GM21390 (cell line): Measurements from ENCODE around the gene MYH14.

Source experiments
- ATAC-seq: cut with Tn5 transposase; IDR thresholded peaks from one replicate; pipeline ENCODE4 v1.9.1; 2021; ENCODE audit not compliant: unreplicated experiment

The MYH14 gene

DNA sequence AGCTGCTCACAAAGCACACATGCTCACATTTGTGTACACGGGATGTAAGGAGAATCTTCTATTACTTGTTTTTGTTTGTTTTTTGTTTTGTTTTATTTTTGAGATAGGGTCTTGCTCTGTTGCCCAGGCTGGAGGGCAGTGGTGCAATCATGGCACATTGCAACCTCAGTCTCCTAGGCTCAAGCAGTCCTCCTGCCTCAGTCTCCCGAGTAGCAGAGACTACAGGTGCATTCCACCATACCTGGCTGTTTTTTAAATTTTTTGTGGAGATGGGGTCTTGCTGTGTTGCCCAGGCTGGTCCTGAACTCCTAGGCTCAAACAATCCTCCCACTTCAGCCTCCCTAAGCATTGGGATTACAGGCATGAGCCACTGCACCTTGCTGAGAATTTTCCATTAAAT is 83.9 kb downstream of the MYH14 start:
- ATAC-seq, result no peak

DNA sequence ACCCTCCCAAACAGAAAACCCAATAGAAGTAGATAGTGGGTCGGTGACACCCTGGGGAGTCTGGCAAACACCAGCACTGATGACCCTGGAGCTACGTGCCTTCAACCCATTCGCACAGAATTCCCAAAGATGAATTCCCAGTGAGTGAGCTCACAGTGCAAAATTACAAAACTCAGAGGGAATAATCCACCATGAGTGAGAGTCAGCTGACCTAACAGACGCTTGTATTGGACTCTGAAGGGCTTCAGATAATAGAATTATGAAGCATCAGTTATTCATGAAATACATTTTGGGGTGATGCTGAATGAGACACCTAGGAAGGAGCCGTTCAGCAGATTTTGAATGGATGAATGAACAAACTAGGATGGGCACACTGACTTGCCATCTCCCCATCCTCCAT is 85.5 kb downstream of the MYH14 start:
- ATAC-seq, result no peak

DNA sequence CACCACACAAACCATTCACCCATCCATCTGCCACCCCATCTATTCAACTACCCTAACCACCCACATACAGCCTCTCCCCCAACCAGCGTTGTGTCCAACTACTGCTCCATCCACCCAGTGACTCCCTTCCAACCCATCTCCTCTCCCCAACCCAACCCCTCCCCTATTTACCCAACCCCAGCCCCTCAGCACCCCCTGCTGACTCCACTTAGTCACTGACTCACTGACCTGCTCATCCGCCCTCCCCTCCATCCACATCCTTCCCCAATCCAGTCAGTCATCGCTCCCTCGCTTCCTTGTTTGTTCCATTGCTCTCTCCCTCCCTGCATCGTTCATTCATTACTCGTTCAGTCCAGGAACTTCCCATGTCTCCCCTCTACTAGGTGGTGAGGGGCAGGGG is 86.6 kb downstream of the MYH14 start:
- ATAC-seq, result no peak

DNA sequence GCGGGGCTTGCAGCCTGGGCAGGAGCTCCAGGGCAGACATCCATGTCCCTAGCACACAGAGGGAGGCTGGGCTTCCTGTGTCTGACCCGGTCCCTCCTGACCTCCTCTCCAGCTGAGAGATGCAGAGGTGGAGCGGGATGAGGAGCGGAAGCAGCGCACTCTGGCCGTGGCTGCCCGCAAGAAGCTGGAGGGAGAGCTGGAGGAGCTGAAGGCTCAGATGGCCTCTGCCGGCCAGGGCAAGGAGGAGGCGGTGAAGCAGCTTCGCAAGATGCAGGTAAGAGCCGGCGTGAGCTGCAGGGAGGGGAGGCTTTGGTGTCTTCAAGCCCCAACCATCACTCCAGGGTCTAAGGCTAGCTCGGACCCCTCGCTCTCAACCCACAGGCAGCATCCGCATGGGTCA is 87.4 kb downstream of the MYH14 start:
- ATAC-seq, result no peak

DNA sequence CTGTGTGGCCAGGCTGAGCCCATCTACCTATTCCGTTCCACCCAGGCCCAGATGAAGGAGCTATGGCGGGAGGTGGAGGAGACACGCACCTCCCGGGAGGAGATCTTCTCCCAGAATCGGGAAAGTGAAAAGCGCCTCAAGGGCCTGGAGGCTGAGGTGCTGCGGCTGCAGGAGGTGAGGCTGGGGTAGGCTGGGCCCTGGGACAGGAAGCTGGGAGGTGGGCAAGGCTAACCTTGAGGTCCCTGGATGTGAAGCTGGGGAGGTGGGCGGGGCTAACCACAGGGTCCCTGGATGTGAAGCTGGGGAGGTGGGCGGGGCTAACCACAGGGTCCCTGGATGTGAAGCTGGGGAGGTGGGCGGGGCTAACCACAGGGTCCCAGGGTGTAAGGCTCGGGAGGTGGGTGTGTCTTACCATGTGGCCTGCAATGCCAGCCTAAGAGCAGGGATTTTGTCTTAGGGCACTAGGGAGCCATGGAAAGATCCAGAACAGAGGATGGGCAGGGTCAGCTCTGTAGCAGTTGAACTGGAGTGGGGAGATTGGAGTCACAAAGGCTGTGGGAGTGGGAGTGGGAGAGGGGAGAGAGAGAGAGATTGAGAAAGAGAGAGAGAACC is 88.9 kb downstream of the MYH14 start:
- ATAC-seq, result no peak

DNA sequence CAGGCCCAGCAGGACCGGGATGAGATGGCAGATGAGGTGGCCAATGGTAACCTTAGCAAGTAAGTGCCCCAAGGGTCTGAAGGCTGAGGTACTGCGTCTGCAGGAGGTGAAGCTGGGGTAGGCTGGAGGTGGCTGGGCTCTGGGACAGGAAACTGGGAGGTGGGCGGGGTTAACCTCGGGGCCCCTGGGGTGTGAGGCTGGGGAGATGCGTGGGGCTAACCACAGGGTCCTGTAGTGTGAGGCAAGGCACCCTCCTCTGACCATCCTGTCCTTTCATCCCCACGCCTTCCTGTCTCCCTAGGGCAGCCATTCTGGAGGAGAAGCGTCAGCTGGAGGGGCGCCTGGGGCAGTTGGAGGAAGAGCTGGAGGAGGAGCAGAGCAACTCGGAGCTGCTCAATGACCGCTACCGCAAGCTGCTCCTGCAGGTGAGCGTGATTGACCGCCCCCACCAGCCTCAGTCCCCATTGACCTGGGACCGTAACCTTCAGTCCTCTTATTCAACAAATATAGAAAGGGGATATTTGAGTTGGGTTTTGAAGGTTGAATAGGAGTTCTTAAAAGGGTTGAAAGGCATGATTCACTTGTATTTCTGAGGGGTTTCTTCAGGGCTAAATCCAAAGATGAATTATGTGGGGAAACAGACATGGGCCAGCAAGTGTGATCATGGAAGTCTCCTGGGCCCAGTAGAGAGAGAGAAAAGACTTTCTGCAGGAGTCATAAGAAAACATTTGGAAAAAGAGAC is 90.0 kb downstream of the MYH14 start:
- no peak for ATAC-seq

DNA sequence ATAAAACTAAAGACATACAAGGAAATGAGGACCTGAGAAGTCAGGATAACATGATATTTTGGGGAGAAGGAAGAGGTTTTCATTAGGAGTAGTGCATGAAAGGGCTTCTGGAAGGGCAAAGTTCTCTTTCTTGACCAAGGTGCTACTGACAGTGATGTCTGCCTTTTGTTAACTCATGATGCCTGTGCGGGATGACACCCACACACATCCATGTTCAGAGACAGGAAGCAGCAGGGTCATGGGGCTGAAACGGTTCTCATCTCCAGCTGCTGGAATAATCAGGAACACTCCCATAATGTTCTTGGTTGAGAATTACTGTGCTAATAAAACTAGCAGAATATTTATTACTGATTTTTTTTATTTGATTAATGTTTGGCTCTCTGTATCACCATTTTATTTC is 96.6 kb downstream of the MYH14 start:
- no peak for ATAC-seq

DNA sequence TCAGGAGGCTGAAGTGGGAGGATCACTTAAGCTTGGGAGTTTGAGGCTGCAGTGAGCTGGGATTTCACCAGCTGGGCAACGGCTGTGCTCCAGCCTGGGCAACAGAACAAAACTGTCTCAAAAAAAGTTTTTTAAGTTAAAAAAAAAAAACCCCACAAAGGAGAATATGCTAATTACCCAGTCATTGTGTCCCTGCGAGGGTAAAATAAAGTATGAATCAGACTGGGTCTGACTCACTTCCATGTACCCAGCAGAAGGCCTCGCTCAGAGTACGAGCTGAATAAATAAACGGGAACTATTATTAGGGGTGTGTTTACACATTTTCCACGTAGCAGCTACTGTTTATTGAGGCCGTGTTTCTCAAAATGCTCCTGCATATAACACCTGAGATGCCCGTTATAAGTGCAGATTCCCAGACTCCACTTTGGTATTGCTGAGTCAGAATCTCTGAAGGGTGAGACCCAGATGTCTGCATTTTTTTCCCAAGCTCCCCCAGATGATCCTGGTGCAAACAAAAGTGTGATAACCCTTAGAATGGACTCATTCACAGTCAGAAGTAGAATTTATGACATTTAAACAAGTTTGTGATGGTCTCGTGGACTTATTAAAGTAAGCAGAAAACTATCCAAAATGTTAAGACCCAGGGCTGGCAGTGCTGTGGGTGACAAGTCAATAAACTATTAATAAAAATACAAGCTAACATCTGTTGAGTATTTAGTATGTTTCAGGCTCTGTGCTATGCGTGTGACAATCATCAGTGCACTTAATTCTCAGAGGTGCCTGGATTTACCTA is 97.6 kb downstream of the MYH14 start:
- ATAC-seq, result no peak

DNA sequence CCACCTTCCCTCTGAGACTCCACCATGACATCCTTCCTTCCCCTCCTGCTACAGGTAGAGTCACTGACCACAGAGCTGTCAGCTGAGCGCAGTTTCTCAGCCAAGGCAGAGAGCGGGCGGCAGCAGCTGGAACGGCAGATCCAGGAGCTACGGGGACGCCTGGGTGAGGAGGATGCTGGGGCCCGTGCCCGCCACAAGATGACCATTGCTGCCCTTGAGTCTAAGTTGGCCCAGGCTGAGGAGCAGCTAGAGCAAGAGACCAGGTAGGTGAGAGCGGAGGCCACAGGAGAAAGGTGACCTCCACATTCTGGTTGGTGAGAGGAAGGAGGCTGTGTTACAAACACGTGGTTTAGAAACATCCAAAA is 98.2 kb downstream of the MYH14 start:
- no peak for ATAC-seq

DNA sequence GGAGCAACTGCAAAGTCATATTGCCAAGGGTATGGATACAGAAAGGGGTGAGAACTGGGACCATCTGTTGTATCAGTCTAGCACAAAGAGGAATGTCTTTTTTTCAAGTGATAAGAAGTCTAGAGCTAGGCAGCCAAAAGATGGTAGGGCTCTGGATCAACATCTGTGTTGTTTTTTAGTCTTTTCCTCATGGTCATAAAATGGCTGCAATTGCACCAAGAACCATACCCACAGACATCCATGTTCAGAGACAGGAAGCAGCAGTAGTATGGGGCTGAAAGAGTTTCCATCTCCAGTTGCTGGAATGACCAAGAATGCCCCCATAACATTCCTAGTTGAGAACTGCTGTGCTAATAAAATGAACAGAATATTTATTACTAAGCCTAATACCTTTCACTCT is 100.1 kb downstream of the MYH14 start:
- no peak for ATAC-seq

DNA sequence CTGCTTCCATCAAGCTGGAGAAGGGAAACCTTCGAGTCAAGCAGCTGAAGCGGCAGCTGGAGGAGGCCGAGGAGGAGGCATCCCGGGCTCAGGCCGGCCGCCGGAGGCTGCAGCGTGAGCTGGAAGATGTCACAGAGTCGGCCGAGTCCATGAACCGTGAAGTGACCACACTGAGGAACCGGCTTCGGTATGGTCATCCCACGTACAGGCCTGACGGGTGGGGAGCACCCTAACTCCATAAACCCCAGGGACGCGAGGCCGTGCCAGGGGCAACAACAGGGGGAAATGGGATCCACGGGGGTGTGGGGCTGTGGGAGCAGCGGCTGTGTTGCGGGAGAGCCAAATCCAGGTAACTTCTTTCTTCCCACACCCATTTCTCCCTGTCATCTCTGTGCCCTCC is 105.6 kb downstream of the MYH14 start:
- no peak for ATAC-seq

DNA sequence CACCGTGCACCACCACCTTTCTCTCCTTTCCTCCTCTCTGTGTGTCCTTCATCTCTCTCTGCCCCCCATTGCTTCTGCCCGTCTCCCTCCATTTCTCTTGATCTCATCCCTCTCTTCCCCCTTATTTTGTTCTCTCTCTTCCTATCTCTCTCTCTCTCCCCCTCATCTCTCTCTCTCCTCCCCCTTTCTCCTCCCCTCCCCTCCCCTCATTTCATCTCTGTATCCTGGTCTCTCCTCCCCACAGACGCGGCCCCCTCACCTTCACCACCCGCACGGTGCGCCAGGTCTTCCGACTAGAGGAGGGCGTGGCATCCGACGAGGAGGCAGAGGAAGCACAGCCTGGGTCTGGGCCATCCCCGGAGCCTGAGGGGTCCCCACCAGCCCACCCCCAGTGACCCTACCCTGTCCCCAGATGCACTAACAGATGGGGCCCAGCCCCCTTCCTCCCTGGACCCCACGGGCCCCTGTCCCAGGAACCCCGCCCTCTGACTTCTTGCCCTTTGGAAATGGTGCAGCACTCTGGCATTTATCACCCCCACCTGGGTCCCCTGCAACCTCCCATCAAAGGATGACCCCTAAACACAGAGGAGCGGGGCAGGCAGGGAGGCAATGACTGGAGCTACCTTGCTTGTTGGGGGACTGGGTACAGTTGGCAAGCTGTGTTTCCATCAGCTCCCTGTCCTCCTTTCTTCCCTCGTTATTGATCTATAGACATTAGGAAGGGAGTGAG is 106.1 kb downstream of the MYH14 start:
- no peak for ATAC-seq

DNA sequence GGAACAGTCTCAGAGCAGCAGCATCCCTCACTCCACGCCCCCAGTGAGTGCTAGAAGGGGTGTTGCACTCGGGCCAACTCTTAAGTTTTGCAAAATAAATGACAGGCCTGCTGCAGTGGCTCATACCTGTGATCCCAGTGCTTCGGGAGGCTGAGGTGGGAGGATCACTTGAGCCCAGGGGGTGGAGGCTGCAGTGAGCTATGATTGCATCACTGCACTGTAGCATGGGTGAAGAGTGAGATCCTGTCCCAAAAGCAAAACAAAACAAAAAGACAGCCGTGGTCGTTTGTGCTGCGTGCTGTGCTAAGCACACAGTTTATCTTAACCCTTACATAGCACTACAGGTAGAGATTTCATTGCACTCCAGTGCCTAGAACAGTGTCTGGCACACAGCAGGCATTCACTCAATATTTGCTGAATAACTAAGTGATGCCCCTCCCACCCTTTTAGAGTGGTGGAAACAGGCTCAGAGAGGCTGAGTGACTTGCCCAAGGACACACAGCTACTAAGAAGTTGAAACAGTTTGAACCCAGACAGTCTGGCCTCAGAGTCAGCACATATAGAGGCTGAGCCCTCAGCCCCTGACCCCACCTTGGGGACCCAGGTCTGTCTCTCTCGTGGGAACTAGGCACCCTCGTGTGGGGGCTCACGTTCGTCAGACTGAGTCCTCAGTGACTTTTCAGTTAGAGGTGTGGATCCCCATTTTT is 107.5 kb downstream of the MYH14 start:
- no peak for ATAC-seq

DNA sequence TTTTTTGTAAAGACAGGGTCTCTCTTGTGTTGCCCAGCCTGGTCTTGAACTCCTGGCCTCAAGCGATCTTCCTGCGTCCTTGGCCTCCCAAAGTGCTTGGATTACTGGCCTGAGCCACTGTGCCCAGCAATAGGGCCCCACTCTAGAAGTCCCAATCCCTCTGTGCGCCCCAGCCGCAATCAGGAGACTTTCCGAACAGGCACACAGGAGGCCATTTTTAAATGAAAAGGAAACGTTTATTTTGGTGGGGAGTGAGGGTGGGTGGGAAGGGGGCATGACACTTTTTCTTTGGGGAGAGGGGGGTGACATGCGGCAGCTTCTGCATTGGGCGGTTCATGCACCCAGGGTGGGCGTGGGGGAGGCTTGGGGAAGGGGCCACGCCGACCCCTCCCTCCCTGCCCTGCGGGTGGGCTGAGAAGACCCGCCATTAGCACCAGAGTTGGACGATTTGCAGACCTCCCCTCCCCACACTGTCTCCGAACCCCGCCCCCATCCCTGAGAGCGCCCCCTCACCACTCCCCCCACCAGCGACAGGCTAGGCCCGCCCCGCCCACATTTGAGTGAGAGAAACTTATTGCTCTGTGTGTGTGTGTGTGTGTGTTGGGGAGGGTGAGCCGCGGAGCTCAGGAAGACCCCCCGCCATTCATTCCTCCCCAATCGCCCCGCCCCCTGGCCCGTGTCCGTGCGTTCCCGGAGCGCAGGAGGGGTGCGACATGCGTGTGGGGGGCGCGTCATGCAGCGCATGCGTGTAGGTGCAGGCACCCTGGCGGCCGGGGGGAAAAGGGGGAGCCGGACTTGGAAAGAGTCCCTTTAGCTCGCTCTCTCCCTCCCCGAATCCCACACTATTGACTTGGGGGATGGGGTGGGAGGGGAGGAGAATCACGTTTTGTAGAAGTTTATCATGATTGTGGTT is 108.6 kb downstream of the MYH14 start:
- no peak for ATAC-seq

DNA sequence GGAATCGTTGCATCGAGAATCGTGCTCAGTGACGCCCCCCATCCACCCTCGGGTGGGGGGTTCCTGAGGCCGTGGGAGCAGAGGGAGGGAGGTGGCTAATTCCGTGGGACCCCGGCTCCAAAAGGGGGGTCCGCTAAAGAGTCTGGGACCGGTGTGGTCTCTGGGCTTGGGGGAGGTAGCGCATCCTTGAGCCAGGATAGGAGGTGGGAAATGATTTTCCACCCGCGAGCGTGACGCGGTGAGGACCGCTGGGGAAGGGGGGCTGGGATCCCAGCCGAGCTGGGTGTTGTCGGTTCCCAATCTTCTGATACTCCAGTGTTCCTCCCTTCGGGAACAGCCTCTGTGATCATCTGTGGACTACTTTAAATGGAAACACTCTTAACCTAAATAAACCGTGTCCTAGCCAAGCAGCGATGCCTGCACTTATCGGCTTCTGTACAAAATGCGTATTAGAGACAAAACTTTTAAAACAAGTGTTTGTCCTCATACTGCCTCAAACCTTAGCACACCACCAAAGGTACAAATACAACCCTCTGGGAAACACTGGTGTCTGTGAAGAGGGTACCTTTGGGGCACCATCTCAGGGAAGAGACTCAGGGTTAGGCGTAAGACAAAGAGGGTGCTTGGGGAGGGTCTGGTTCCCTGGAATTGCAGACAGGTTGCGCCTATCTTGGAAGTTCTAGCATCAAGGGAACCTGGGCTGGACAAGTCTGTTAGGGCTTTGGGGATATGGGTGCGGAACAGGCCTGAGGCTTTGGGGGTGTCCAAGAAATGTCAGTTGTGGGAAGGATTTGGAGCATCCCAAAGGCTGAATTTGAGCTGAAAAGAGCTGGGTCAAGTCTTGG is 109.8 kb downstream of the MYH14 start:
- no peak for ATAC-seq

DNA sequence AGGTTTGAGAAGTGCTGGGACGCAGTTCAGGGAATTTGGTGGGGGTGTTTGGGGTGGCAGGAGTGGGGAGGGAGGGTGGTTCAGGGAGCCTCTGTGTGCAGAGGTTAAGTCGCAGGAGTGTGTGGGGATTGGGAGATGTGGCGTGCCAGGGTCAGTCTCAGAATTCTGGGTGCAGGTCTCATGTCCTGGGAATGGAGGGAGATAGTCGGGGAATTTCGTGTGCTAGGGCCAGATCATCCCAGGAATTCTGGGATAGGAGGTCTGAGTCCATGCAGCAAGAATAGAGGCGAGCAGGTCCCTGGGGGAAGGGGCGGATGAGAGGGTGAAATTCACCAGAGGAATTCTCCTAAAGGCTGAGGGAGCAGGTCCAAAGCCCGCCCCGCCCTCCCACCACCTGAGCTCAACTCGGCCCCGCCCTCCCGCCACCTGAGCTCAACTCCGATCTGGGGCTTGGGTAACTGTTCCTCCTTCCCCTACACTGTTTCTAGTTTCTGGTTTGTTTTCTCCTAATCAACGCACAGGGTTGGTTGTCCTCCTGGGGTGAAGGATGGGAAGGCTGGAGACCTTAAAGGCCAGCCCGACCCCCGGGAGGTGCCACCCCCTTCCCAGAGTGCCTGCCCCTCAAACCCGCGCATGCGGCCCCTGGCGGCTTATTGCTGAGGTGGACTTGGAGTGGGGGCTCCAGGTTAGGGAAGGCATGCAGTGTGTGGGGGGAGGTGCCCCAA is 110.6 kb downstream of the MYH14 start:
- no peak for ATAC-seq

DNA sequence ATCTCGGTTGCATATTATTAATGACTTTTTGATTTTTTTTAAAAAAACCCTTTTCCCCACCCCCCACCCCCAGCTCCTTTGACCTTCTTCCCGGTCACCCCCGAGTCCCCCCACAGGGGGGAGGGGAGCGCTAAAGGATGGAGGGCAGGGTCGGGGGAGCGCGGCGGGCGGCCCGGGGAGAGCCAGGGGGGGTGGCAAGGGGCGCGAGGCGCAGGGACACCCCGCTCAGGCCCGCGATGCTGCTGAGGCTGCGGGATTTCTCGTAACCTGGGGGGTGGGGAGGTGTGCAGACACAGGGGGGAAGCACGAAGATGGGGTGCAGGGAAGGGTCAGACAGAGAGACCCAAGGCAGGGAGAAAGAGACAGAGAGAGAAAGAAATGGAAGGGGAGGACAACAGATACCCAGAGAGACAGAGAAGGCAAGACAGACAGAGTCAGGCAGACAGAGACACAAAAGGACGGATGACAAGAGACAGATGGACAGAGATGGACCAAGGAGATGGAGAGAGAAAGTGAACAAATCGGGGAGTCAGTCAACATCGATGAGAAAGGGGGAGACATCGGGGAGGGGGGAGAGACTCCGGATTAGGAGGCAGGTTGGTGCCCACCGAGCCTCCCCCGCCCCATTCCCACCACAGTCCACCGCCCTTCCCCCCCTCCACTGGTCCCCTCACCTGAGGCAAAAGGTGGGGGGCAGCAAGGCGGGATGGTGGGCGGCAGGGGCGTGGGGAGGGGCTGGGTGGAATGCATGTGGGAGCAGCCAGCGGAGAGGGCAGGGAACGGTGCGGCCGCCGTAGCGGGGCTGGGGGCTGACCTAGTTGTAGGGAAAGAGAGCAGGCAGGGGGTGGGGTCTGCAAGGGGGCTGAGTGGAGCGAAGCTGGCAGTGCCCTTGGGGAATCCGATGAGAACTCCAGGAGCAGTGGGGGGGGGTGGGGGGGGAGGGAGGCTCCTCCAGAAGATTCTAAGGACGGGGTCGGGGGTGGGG is 111.6 kb downstream of the MYH14 start:
- no peak for ATAC-seq
